ENCODE results near the gene COL12A1. TPM values are rescaled to one million over a fixed set of nuclear protein-coding genes. Genes with fewer than 3 reads are reported as not detected.
"Not testable (repeated sequence)": the region's sequence is repeated elsewhere in the genome, so short reads cannot be mapped to it uniquely, and the experiment has no call there.

COL12A1 gene
- total RNA-seq, 1 donor from 2014 or later = 21.5 TPM

DNA sequence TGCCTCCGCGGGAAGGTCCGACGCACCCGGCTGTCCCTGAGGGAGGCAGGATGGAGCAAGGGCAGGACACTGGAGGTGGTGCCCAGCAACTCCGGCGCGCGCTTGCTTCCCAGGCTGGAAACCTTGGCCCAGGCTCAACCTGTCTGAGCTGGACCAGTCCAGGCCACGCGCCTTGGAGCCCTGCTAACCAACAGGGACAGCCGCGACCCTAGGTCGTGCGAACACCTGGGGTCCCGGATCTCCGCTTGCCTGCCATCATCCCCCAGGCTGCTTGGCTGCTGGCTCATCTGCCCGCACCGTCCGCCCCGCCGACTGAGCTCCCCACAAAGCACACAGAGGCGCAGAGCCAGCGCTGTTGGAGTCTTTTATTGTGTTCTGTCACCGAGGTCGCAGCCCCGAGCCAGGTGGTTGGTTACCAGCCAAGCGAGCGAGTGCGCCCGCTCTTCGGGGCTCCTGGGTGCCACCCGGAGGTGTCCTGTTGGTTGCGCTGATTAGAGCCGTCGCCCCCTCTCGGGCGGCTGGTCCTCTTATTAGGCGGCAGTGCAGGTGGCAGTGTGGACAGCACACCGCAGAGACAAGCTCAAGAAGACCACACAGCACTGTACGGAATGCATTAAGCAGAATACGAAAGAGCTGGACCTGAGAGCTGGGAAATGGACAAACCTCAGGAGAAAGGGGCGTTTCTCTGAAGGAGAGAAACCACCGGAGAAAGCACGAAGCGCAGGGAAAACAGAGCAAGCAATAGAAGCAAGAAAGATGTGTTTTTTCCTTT lies 3.8 kb downstream of the COL12A1 start:
- no peaks in the 10 kb centered on the region for H3K9me3 Mint-ChIP-seq
- H3K4me1 Mint-ChIP-seq (ENCODE audit: unreplicated experiment) = peaks cover 31% of the 10 kb centered on the region
- H3K4me3 Mint-ChIP-seq = peak overlapping the region; percentile 87
- H3K36me3 Mint-ChIP-seq = no peaks in the 10 kb centered on the region
- TF ChIP-seq, protein P1, sequence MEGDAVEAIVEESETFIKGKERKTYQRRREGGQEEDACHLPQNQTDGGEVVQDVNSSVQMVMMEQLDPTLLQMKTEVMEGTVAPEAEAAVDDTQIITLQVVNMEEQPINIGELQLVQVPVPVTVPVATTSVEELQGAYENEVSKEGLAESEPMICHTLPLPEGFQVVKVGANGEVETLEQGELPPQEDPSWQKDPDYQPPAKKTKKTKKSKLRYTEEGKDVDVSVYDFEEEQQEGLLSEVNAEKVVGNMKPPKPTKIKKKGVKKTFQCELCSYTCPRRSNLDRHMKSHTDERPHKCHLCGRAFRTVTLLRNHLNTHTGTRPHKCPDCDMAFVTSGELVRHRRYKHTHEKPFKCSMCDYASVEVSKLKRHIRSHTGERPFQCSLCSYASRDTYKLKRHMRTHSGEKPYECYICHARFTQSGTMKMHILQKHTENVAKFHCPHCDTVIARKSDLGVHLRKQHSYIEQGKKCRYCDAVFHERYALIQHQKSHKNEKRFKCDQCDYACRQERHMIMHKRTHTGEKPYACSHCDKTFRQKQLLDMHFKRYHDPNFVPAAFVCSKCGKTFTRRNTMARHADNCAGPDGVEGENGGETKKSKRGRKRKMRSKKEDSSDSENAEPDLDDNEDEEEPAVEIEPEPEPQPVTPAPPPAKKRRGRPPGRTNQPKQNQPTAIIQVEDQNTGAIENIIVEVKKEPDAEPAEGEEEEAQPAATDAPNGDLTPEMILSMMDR (conservative IDR thresholded peaks at IDR 0.05) = no peak
- no peak overlapping the region for H3K27ac Mint-ChIP-seq
- no peak for DNase-seq (ENCODE audit: extremely low spot score, unreplicated experiment)
- peaks cover 71% of the 10 kb centered on the region for H3K27me3 Mint-ChIP-seq

DNA sequence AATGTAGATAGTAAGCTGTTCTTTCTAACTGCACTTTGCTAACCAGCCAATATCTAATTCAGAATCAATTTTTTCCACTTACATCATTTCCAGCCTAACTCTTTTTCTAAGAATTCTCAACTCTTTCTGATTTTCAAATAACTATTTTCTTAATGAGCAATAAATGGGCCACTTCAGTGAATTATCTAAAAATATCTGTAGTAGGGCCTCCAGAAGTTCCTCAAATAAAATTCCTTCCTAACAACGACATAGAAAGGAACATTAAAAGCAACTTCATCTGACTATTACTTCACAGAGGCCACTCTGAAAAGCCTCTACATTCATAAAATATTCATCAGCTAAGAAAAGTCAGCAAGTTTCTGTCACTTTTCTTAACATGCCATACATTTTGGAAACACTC lies 4.8 kb downstream of the COL12A1 start:
- DNase-seq (ENCODE audit: extremely low spot score, unreplicated experiment) = no peak
- Mint-ChIP-seq H3K9me3 (no peaks in the 10 kb centered on the region), H3K4me1 (ENCODE audit: unreplicated experiment) (peaks cover 24% of the 10 kb centered on the region), H3K27me3 (peaks cover 61% of the 10 kb centered on the region), H3K4me3 (peak overlapping the region; percentile 87), H3K36me3 (no peaks in the 10 kb centered on the region), H3K27ac (no peak overlapping the region)
- TF ChIP-seq, protein P1 (conservative IDR thresholded peaks at IDR 0.05) = no peak

DNA sequence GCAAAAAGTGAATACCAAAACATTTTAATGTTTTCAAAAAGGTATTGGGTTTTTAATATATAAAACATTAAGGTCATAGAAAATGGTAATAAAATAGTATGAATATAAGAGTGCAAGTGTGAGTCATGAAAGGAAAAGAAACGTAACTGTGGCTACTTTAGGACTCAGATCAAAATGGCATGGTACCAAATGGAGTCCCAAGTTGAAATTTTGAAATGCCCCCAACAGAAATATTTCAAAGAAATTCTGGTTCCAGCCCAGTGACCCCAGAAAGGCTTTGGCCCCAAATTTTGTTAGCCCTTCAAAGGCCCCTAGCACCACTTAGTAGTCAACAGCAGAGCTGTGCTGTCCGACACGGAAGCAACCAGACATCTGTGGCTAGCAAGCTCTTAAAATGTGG lies 6.0 kb downstream of the COL12A1 start:
- no peaks in the 10 kb centered on the region for H3K36me3 Mint-ChIP-seq
- H3K4me1 Mint-ChIP-seq (ENCODE audit: unreplicated experiment) = peaks cover 18% of the 10 kb centered on the region

DNA sequence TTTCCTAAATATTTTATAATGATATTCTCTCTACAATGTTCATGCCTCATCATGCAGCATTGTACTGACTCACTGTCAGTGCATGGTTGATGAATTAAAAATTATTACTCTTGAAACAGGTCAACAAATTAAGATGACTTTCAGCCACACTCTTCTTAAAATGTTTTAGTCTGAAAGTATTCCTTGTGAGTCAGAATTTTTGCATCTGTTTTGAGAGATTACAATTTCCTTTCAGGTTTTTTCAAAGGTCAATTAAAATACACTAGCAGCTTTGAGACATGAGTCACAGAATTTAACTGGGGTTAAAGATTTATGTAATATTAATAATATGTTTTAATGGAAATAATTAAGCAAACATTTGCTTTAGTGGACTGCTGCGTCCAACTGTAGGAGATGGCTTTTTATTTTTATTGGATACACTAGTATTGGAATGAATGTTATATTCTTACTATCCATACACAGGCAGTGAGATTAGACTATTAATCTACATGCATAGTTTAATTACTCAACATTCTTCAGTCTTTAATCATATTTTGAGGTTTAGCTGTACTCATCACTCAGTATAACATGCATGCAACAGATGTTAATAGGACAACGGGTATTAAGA lies 9.7 kb downstream of the COL12A1 start:
- Mint-ChIP-seq H3K4me1 (ENCODE audit: unreplicated experiment) (no peaks in the 10 kb centered on the region), H3K4me3 (no peak overlapping the region), H3K36me3 (no peaks in the 10 kb centered on the region), H3K9me3 (no peaks in the 10 kb centered on the region), H3K27ac (no peak overlapping the region), H3K27me3 (peaks cover 12% of the 10 kb centered on the region)
- TF ChIP-seq, protein P1 (conservative IDR thresholded peaks at IDR 0.05) = no peak
- DNase-seq (ENCODE audit: extremely low spot score, unreplicated experiment) = no peak

More for the DNA sequence above, 6.0 kb downstream of the COL12A1 start:
- Mint-ChIP-seq H3K27ac (no peak overlapping the region), H3K27me3 (peaks cover 49% of the 10 kb centered on the region), H3K4me3 (no peak overlapping the region), H3K9me3 (no peaks in the 10 kb centered on the region)
- no peak for DNase-seq (ENCODE audit: extremely low spot score, unreplicated experiment)
- TF ChIP-seq, protein P1 (conservative IDR thresholded peaks at IDR 0.05) = no peak

DNA sequence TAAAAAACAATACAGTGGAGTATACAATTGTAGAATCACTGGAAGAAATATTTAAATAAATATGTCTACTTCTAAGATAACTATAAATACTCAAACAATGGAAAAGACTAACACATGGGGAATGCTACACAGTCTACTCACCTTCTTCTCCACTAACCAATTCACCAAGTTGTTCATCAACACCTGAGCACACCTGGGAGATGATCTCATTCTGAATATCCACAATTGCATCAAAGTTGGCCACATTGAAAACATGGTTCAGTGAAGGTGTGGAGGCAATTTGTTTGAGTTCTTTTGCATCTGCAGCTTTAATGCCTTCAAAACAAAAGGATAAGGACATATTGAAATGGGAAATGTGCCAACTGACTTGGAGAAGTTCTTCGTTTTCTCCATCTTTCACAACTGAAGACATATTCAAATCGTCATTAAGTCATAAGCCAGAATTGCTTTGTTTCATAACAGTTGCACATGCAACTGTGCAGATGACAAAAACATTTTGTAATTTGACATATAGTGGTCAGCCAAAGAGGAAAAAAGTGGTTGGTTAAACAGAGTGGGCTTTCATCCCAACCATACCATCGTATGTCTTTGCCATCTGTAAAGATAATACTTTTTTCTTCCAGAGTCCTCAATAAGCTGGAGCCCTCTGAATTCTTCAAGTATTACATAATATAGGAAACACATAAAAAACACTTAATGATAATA lies 17.5 kb downstream of the COL12A1 start:
- Mint-ChIP-seq H3K4me1 (ENCODE audit: unreplicated experiment) (no peaks in the 10 kb centered on the region), H3K36me3 (peaks cover 4% of the 10 kb centered on the region), H3K4me3 (no peak overlapping the region), H3K27me3 (no peaks in the 10 kb centered on the region), H3K27ac (no peak overlapping the region), H3K9me3 (no peaks in the 10 kb centered on the region)
- TF ChIP-seq, protein P1 (conservative IDR thresholded peaks at IDR 0.05) = no peak
- DNase-seq (ENCODE audit: extremely low spot score, unreplicated experiment) = no peak

DNA sequence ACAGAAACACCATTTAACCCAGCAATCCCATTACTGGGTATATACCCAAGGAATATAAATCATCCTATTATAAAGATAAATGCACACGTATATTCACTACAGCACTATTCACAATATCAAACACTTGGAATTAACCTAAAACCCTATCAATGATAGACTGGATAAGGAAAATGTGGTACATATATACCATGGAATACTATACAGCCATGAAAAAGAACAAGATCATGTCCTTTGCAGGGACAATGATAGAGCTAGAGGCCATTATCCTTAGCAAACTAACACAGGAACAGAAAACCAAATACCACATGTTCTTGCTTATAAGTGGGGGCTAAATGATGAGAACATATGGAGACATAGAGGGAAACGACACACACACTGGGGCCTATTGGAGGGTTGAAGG lies 19.3 kb downstream of the COL12A1 start:
- not testable (repeated sequence) for DNase-seq (ENCODE audit: extremely low spot score, unreplicated experiment); H3K4me1 Mint-ChIP-seq (ENCODE audit: unreplicated experiment); H3K27me3 Mint-ChIP-seq; H3K36me3 Mint-ChIP-seq; H3K4me3 Mint-ChIP-seq; H3K27ac Mint-ChIP-seq; H3K9me3 Mint-ChIP-seq

All from type B pancreatic cell (in vitro differentiated cells).